C1 segment of cervical spinal cord (tissue), 14 donors: ENCODE data around the gene CEP85.
"Not testable (repeated sequence)": the region's sequence is repeated elsewhere in the genome, so short reads cannot be mapped to it uniquely, and the experiment has no call there.

Source experiments
- DNase-seq, 14 donors: peaks; one replicate each; lab custom pipeline; 2025; lab: John Stamatoyannopoulos, UW

Gene CEP85

GRCh38 chr1:26221094-26221493, 12.9 kb upstream of the CEP85 start:
- no peak for DNase-seq

GRCh38 chr1:26224606-26225005, 9.4 kb upstream of the CEP85 start:
- no peak for DNase-seq

GRCh38 chr1:26225033-26225831, 8.8 kb upstream of the CEP85 start:
- DNase-seq: peak in 10 of 14 donors; percentile 15 to 60 (median 32)

- not testable (repeated sequence) for DNase-seq
These were observed 3.3 kb upstream of the CEP85 start for GRCh38 chr1:26230682-26231081.

- DNase-seq: peak in 5 of 14 donors; percentile 16 to 39 (median 34)
These were observed 807 bp downstream of the CEP85 start for GRCh38 chr1:26234644-26235370.

- DNase-seq: no peak
These were observed 3.4 kb downstream of the CEP85 start for GRCh38 chr1:26237230-26237966.

GRCh38 chr1:26239936-26240335, 5.9 kb downstream of the CEP85 start:
- DNase-seq: peak in 2 of 14 donors; percentile 3 to 9

- DNase-seq: no peak
These were observed 18.7 kb downstream of the CEP85 start for GRCh38 chr1:26252718-26253117.

- DNase-seq: no peak
These were observed 20.4 kb downstream of the CEP85 start for GRCh38 chr1:26254404-26254803.

GRCh38 chr1:26257222-26257621, 23.2 kb downstream of the CEP85 start:
- no peak for DNase-seq

- DNase-seq: no peak
These were observed 25.0 kb downstream of the CEP85 start for GRCh38 chr1:26259005-26259404.

GRCh38 chr1:26259578-26259977, 25.6 kb downstream of the CEP85 start:
- DNase-seq: peak in 1 of 14 donors; percentile 4

GRCh38 chr1:26263212-26263611, 29.2 kb downstream of the CEP85 start:
- DNase-seq: no peak

GRCh38 chr1:26265405-26265804, 31.4 kb downstream of the CEP85 start:
- no peak for DNase-seq

GRCh38 chr1:26268290-26269197, 34.5 kb downstream of the CEP85 start:
- DNase-seq: no peak

- no peak for DNase-seq
These were observed 35.2 kb downstream of the CEP85 start for GRCh38 chr1:26269198-26269550.

- no peak for DNase-seq
These were observed 40.9 kb downstream of the CEP85 start for GRCh38 chr1:26274801-26275425.

- DNase-seq: peak in 12 of 14 donors; percentile 20 to 77 (median 66)
These were observed 41.8 kb downstream of the CEP85 start for GRCh38 chr1:26275580-26276431.

- peak in 2 of 14 donors; percentile 29 to 35 for DNase-seq
These were observed 42.4 kb downstream of the CEP85 start for GRCh38 chr1:26276432-26276838.

GRCh38 chr1:26277261-26277661, 43.3 kb downstream of the CEP85 start:
- DNase-seq: no peak
